Neural cell (in vitro differentiated cells): ENCODE data around the gene OGFOD1.
A peak's percentile ranks its signal among the peaks of the same experiment; 100 is the strongest.

Experiments used
- EP300 ChIP-seq: fragments of 450-650 bp; conservative IDR thresholded peaks from 2 replicates; pipeline ENCODE4 v1.6.1; 2014; ENCODE audit warnings: antibody characterized with exemption, mild to moderate bottlenecking, moderate library complexity; ENCODE audit not compliant: poor library complexity, severe bottlenecking
- EZH2 ChIP-seq: fragments of 200-600, 300-800 bp; shearing (Covaris generic), sonication (generic); IDR thresholded peaks from 2 replicates; pipeline ENCODE4 v1.6.1; 2014; ENCODE audit warnings: antibody characterized with exemption, low read length, borderline replicate concordance, mild to moderate bottlenecking; ENCODE audit not compliant: insufficient read depth, poor library complexity, severe bottlenecking
- MXI1 ChIP-seq: fragments of 450-650 bp; conservative IDR thresholded peaks from 2 replicates; pipeline ENCODE4 v1.6.1; 2014; ENCODE audit warnings: antibody characterized with exemption, mild to moderate bottlenecking; ENCODE audit not compliant: poor library complexity, severe bottlenecking
- POLR2AphosphoS5 ChIP-seq: IDR thresholded peaks from 2 replicates; pipeline ENCODE4 v1.6.1; 2012
- RAD21 ChIP-seq: fragments of 450-650 bp; conservative IDR thresholded peaks from 2 replicates; pipeline ENCODE4 v1.6.1; 2014; ENCODE audit warnings: antibody characterized with exemption, mild to moderate bottlenecking, moderate library complexity
- SMC3 ChIP-seq: fragments of 450-650 bp; conservative IDR thresholded peaks from 2 replicates; pipeline ENCODE4 v1.6.1; 2014; ENCODE audit warnings: antibody characterized with exemption, mild to moderate bottlenecking, moderate library complexity; ENCODE audit not compliant: poor library complexity
- TAF1 ChIP-seq: IDR thresholded peaks from 2 replicates; pipeline ENCODE4 v1.6.1; 2012; ENCODE audit warnings: low read depth
- TF ChIP-seq, protein P1 (sequence below): fragments of 450-650 bp; IDR thresholded peaks from 2 replicates; pipeline ENCODE4 v1.5.1; 2014; ENCODE audit warnings: antibody characterized with exemption, mild to moderate bottlenecking, moderate library complexity; ENCODE audit not compliant: poor library complexity, severe bottlenecking
- TF ChIP-seq, protein P2 (sequence below): IDR thresholded peaks from 2 replicates; pipeline ENCODE4 v1.6.1; 2012; ENCODE audit warnings: borderline replicate concordance

DNA sequence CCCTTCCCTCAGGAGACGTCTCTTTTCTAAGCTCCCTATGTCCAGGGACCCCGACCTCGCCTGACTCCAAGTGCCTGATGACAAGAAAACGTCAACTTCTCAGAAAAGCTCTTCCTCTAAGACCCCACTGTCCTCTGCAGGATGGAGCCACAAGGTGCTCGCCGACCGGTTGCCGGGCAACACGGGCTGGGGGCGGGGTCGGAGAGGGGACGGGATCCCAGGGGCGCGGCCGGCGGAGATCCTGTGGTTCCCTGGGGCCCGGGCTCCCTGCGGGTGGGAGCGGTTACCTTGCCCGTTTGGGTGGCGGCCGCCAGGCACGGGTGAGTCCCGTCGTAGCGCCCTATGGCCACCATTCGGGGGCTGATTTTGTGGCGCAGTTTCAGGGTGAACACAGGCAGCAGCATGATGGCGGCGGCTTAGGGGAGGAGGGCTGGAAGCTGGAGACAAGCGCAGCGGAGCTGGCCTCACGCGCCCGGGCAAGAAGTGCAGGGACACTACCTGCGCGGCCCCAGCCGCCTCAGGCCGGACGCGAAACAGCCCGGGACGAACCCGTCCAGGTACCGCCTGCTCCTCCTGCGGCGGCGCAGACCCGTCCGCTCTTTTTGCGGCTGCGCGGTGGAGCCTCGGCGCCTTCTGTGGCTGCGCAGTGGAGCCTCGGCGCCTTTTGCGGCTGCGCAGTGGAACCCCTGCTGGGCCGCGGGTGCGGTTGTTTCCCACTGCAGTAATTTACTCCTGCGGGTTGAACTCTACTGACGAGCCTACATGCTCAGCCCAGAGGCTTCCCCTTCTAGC, 68.3 kb downstream of the OGFOD1 start, which contains the start of gene BBS2:
- TF ChIP-seq EZH2 (no peak), MXI1 (peak; percentile 80), EP300 (peak; percentile 39), POLR2AphosphoS5 (peak; percentile 97), RAD21 (no peak), SMC3 (peak; percentile 54), TAF1 (peak; percentile 57)
- TF ChIP-seq, protein P1, sequence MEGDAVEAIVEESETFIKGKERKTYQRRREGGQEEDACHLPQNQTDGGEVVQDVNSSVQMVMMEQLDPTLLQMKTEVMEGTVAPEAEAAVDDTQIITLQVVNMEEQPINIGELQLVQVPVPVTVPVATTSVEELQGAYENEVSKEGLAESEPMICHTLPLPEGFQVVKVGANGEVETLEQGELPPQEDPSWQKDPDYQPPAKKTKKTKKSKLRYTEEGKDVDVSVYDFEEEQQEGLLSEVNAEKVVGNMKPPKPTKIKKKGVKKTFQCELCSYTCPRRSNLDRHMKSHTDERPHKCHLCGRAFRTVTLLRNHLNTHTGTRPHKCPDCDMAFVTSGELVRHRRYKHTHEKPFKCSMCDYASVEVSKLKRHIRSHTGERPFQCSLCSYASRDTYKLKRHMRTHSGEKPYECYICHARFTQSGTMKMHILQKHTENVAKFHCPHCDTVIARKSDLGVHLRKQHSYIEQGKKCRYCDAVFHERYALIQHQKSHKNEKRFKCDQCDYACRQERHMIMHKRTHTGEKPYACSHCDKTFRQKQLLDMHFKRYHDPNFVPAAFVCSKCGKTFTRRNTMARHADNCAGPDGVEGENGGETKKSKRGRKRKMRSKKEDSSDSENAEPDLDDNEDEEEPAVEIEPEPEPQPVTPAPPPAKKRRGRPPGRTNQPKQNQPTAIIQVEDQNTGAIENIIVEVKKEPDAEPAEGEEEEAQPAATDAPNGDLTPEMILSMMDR, result peak; percentile 46
- TF ChIP-seq, protein P2, sequence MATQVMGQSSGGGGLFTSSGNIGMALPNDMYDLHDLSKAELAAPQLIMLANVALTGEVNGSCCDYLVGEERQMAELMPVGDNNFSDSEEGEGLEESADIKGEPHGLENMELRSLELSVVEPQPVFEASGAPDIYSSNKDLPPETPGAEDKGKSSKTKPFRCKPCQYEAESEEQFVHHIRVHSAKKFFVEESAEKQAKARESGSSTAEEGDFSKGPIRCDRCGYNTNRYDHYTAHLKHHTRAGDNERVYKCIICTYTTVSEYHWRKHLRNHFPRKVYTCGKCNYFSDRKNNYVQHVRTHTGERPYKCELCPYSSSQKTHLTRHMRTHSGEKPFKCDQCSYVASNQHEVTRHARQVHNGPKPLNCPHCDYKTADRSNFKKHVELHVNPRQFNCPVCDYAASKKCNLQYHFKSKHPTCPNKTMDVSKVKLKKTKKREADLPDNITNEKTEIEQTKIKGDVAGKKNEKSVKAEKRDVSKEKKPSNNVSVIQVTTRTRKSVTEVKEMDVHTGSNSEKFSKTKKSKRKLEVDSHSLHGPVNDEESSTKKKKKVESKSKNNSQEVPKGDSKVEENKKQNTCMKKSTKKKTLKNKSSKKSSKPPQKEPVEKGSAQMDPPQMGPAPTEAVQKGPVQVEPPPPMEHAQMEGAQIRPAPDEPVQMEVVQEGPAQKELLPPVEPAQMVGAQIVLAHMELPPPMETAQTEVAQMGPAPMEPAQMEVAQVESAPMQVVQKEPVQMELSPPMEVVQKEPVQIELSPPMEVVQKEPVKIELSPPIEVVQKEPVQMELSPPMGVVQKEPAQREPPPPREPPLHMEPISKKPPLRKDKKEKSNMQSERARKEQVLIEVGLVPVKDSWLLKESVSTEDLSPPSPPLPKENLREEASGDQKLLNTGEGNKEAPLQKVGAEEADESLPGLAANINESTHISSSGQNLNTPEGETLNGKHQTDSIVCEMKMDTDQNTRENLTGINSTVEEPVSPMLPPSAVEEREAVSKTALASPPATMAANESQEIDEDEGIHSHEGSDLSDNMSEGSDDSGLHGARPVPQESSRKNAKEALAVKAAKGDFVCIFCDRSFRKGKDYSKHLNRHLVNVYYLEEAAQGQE, result peak; percentile 53
